H9 (cell line): ENCODE data around the gene MED10. TPM values are rescaled to one million over a fixed set of nuclear protein-coding genes. Genes with fewer than 3 reads are reported as not detected.

Experiments
- DNase-seq: peaks from one replicate; pipeline ENCODE4 v3.0.0-alpha.2; 2017
- H2AFZ ChIP-seq: one replicate; pipeline ENCODE4 v1.6.1; 2013; ENCODE audit warnings: mild to moderate bottlenecking, low read length, control low read depth, moderate library complexity
- H2AK5ac ChIP-seq: 2 replicates; pipeline ENCODE4 v1.6.1; 2013; ENCODE audit warnings: low read length, control low read depth, mixed read lengths; ENCODE audit not compliant: insufficient read length
- H2BK120ac ChIP-seq: one replicate; pipeline ENCODE4 v1.6.1; 2013; ENCODE audit warnings: low read depth, mild to moderate bottlenecking, low read length, control low read depth, inconsistent platforms; ENCODE audit not compliant: poor library complexity, severe bottlenecking
- H2BK12ac ChIP-seq: 2 replicates; pipeline ENCODE4 v1.6.1; 2013; ENCODE audit warnings: low read length, control low read depth, mixed read lengths, low read depth; ENCODE audit not compliant: insufficient read length
- H2BK15ac ChIP-seq: 2 replicates; pipeline ENCODE4 v1.6.1; 2013; ENCODE audit warnings: low read depth, low read length, control low read depth
- H2BK20ac ChIP-seq: one replicate; pipeline ENCODE4 v1.6.1; 2013; ENCODE audit warnings: low read depth, mild to moderate bottlenecking, low read length, control low read depth, inconsistent platforms; ENCODE audit not compliant: poor library complexity, severe bottlenecking
- H2BK5ac ChIP-seq: 2 replicates; pipeline ENCODE4 v1.6.1; 2013; ENCODE audit warnings: low read length, control low read depth, mixed read lengths; ENCODE audit not compliant: insufficient read length
- H3K14ac ChIP-seq: 2 replicates; pipeline ENCODE4 v1.6.1; 2013; ENCODE audit warnings: low read length, control low read depth; ENCODE audit not compliant: insufficient read depth
- H3K18ac ChIP-seq: 2 replicates; pipeline ENCODE4 v1.6.1; 2013; ENCODE audit warnings: low read depth, mild to moderate bottlenecking, mixed read lengths, low read length, control low read depth; ENCODE audit not compliant: insufficient read length
- H3K23ac ChIP-seq: 2 replicates; pipeline ENCODE4 v1.6.1; 2013; ENCODE audit warnings: low read length, control low read depth, mixed read lengths, low read depth; ENCODE audit not compliant: insufficient read length
- H3K23me2 ChIP-seq: 2 replicates; pipeline ENCODE4 v1.6.1; 2013; ENCODE audit warnings: low read depth, mild to moderate bottlenecking, mixed read lengths, low read length, control low read depth; ENCODE audit not compliant: insufficient read length, poor library complexity, severe bottlenecking
- H3K27ac ChIP-seq: 2 replicates; pipeline ENCODE4 v1.5.1; 2013; ENCODE audit warnings: low read length, control low read depth, mixed read lengths, low read depth; ENCODE audit not compliant: insufficient read length
- H3K27me3 ChIP-seq: 2 replicates; pipeline ENCODE4 v1.6.1; 2013; ENCODE audit warnings: low read length, control low read depth, inconsistent platforms; ENCODE audit not compliant: insufficient read depth
- H3K4ac ChIP-seq: 2 replicates; pipeline ENCODE4 v1.6.1; 2013; ENCODE audit warnings: low read depth, mild to moderate bottlenecking, control low read depth, inconsistent platforms, low read length, moderate library complexity
- H3K4me1 ChIP-seq: 2 replicates; pipeline ENCODE4 v1.6.1; 2013; ENCODE audit warnings: low read length, control low read depth, inconsistent platforms; ENCODE audit not compliant: insufficient read depth
- H3K4me2 ChIP-seq: 2 replicates; pipeline ENCODE4 v1.6.1; 2013; ENCODE audit warnings: low read length, control low read depth, mixed read lengths; ENCODE audit not compliant: insufficient read length, insufficient read depth
- H3K56ac ChIP-seq: 2 replicates; pipeline ENCODE4 v1.6.1; 2013; ENCODE audit warnings: low read depth, mild to moderate bottlenecking, mixed read lengths, low read length, control low read depth; ENCODE audit not compliant: insufficient read length
- H3K79me1 ChIP-seq: 2 replicates; pipeline ENCODE4 v1.6.1; 2013; ENCODE audit warnings: low read depth, mild to moderate bottlenecking, moderate library complexity, low read length, control low read depth, inconsistent platforms; ENCODE audit not compliant: insufficient read depth, poor library complexity, severe bottlenecking
- H3K79me2 ChIP-seq: 2 replicates; pipeline ENCODE4 v1.6.1; 2013; ENCODE audit warnings: low read length, control low read depth, inconsistent platforms; ENCODE audit not compliant: insufficient read depth
- H3K9ac ChIP-seq: 2 replicates; pipeline ENCODE4 v1.6.1; 2013; ENCODE audit warnings: low read length, control low read depth, mixed read lengths; ENCODE audit not compliant: insufficient read length; ENCODE audit errors: extremely low read depth
- H3K9me3 ChIP-seq: one replicate; pipeline ENCODE4 v1.6.1; 2013; ENCODE audit warnings: low read depth, low read length, inconsistent platforms; ENCODE audit not compliant: control insufficient read depth
- H3T11ph ChIP-seq: one replicate; pipeline ENCODE4 v1.6.1; 2013; ENCODE audit warnings: mild to moderate bottlenecking, low read length, control low read depth, inconsistent platforms
- H4K20me1 ChIP-seq: one replicate; pipeline ENCODE4 v1.6.1; 2013; ENCODE audit not compliant: control insufficient read depth, insufficient read length, insufficient read depth
- H4K5ac ChIP-seq: 2 replicates; pipeline ENCODE4 v1.6.1; 2013; ENCODE audit warnings: low read depth, mild to moderate bottlenecking, mixed read lengths, low read length, control low read depth; ENCODE audit not compliant: insufficient read length
- H4K8ac ChIP-seq: replicated peaks from 2 replicates; pipeline ENCODE4 v1.6.1; 2013; ENCODE audit warnings: low read length, control low read depth, mixed read lengths, low read depth; ENCODE audit not compliant: insufficient read length
- H4K91ac ChIP-seq: 2 replicates; pipeline ENCODE4 v1.6.1; 2013; ENCODE audit warnings: low read depth, mild to moderate bottlenecking, moderate library complexity, mixed read lengths, low read length, control low read depth; ENCODE audit not compliant: insufficient read length
- H3K27ac Mint-ChIP-seq, 3 experiments: 2 replicates in 2 of 3; 3 replicates in 1 of 3; pipeline ENCODE4 v1.8.0; 2020 to 2021; ENCODE audit warnings: mixed read lengths in 3 of 3, mild to moderate bottlenecking in 1 of 3, moderate library complexity in 1 of 3
- H3K27me3 Mint-ChIP-seq: 2 replicates; pipeline ENCODE4 v1.8.0; 2021; ENCODE audit warnings: low read depth, mild to moderate bottlenecking, moderate library complexity, mixed read lengths
- H3K36me3 Mint-ChIP-seq, 3 experiments: 2 replicates in 2 of 3; 3 replicates in 1 of 3; pipeline ENCODE4 v1.8.0; 2020 to 2021; ENCODE audit warnings: low read depth in 3 of 3, mixed read lengths in 3 of 3; ENCODE audit not compliant: insufficient read depth in 1 of 3
- H3K4me1 Mint-ChIP-seq, 2 experiments: 2 replicates each; pipeline ENCODE4 v1.8.0; 2020; ENCODE audit warnings: mixed read lengths in 2 of 2
- H3K4me3 Mint-ChIP-seq, 2 experiments: 2 replicates in 1 of 2; 3 replicates in 1 of 2; pipeline ENCODE4 v1.8.0; 2020 to 2021; ENCODE audit warnings: mild to moderate bottlenecking in 2 of 2, mixed read lengths in 2 of 2, moderate library complexity in 1 of 2
- H3K9me3 Mint-ChIP-seq, 2 experiments: 2 replicates in 1 of 2; 3 replicates in 1 of 2; pipeline ENCODE4 v1.8.0; 2020; ENCODE audit warnings: mild to moderate bottlenecking in 2 of 2, mixed read lengths in 2 of 2, moderate library complexity in 1 of 2
- WGBS: extraction: QIAGEN DNeasy Blood & Tissue Kit; methylation state at CpG from one replicate; pipeline ENCODE4 v1.1.7; 2013; ENCODE audit warnings: missing lambda C conversion rate, low lambda C conversion rate, mixed read lengths; ENCODE audit not compliant: insufficient read length; ENCODE audit errors: extremely low coverage; 5-methylcytosine and 5-hydroxymethylcytosine counted together
- total RNA-seq: library from RNA; stranded (reverse); gene quantifications from 2 replicates; pipeline ENCODE4 v1.2.1, GENCODE V29; 2021
- TF ChIP-seq, protein P1 (sequence below): fragments of 200-600 bp; sonication (generic); conservative IDR thresholded peaks from 3 replicates; pipeline ENCODE4 v1.8.0; 2021; ENCODE audit warnings: antibody characterized with exemption, mild to moderate bottlenecking

Gene MED10
- total RNA-seq, 1 experiment from 2014 or later = 35.3 TPM

DNA sequence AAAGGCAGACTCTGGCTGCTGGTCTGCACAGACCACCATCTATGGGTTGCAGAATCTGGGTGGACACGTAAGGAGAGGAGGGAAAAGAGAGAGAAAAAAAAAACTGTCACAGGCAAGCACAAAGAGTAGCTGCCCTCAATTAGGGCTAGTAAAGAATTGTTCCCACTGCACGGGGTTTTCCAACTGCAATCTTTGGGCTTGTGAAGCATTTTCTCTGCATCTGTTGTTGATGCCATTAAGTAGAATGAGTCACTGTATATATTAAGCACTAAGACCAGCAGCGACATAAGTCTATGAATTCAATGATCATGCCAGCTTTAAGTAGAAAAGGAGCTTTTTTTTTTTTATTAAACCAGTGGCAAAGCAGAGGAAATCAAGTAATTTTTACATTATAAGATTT lies 40.2 kb downstream of the MED10 start:
- Histone ChIP-seq H4K91ac (no peak overlapping the region), H4K20me1 (no peaks in the 10 kb centered on the region), H3K79me2 (no peaks in the 10 kb centered on the region), H2AFZ (no peak overlapping the region), H3K18ac (no peak overlapping the region), H2BK20ac (no peak overlapping the region), H3K4me2 (no peak overlapping the region), H3K23me2 (no peaks in the 10 kb centered on the region), H2BK12ac (no peak overlapping the region), H3K27me3 (no peaks in the 10 kb centered on the region), H4K5ac (no peak overlapping the region), H2BK5ac (no peak overlapping the region), H2AK5ac (no peak overlapping the region), H4K8ac (no peak overlapping the region), H3K9me3 (no peaks in the 10 kb centered on the region), H3K23ac (no peak overlapping the region), H2BK120ac (no peak overlapping the region), H3T11ph (no peak overlapping the region), H3K4me1 (no peaks in the 10 kb centered on the region), H3K56ac (no peak overlapping the region), H3K14ac (no peak overlapping the region), H3K27ac (no peak overlapping the region), H3K4ac (no peak overlapping the region), H2BK15ac (no peak overlapping the region), H3K79me1 (no peaks in the 10 kb centered on the region), H3K9ac (no peak overlapping the region)
- Mint-ChIP-seq H3K4me3 (no peak overlapping the region), H3K4me1 (no peaks in the 10 kb centered on the region), H3K36me3 (no peaks in the 10 kb centered on the region), H3K27me3 (peaks cover 23% of the 10 kb centered on the region), H3K27ac (no peak overlapping the region), H3K9me3 (no peaks in the 10 kb centered on the region; a peak in 1 of 5 replicates)
- no peak for DNase-seq
- no CpG with 5 or more reads among the region's 3 CpGs for WGBS
- TF ChIP-seq, protein P1, sequence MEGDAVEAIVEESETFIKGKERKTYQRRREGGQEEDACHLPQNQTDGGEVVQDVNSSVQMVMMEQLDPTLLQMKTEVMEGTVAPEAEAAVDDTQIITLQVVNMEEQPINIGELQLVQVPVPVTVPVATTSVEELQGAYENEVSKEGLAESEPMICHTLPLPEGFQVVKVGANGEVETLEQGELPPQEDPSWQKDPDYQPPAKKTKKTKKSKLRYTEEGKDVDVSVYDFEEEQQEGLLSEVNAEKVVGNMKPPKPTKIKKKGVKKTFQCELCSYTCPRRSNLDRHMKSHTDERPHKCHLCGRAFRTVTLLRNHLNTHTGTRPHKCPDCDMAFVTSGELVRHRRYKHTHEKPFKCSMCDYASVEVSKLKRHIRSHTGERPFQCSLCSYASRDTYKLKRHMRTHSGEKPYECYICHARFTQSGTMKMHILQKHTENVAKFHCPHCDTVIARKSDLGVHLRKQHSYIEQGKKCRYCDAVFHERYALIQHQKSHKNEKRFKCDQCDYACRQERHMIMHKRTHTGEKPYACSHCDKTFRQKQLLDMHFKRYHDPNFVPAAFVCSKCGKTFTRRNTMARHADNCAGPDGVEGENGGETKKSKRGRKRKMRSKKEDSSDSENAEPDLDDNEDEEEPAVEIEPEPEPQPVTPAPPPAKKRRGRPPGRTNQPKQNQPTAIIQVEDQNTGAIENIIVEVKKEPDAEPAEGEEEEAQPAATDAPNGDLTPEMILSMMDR = no peak
